Measurements from ENCODE around the gene MFNG. TPM values are rescaled to one million over a fixed set of nuclear protein-coding genes. Genes with fewer than 3 reads are reported as not detected.

Gene MFNG
- total and polyA plus RNA-seq, 5 donors from 2014 or later = 148 to 340 (median 326) TPM

DNA sequence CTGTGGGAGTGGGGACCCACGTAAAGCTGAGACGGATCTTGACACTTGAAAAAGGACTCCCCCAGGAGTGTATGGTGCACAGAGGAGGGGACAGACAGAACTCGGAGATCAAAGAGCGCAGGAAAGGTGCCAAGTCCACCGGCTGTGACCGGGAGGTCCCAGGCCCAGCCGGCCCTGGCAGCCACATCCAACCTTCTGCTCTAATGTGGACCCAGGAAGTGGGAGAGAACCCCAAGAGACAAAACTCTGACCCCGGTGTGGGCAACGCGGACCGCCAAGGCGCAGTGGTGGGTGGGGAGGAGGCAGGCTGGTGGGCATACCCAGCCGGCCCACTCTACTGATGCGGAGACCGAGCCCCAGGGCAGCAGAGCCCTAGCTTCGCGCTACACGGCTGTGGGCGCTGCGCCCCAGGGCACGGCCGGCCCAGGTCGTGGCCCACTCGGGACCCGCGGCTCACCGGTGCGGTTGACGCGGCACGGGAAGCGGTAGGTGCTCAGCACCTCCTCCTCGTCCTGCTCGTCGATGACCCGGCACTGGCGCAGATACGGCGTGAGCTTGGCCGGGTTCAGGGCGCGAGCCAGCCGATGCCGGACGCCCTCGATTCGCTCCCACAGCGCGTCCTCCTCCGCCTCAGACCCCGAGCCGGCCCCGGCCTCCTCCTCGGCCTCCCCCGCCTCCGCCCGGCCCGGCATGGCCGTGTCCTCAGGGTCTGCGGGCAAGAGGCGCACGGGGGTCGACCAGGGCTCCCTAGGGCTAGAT is 32.5 kb upstream of the MFNG start:
- Mint-ChIP-seq H3K4me1 (peaks cover 0 to 10% (median 6%) of the 10 kb centered on the region in 4 donors), H3K36me3 (no peaks in the 10 kb centered on the region), H3K27ac (no peak overlapping the region), H3K4me3 (peak overlapping the region; percentile 26 to 87 (median 74)), H3K9me3 (no peaks in the 10 kb centered on the region), H3K27me3 (peaks cover 70% of the 10 kb centered on the region)
- Histone ChIP-seq H3K36me3 (ENCODE audit: control insufficient read depth, insufficient read depth, low read length) (no peaks in the 10 kb centered on the region), H3K9me3 (ENCODE audit: control insufficient read depth in 2 of 2, low read length in 2 of 2) (no peaks in the 10 kb centered on the region), H3K27me3 (ENCODE audit: control insufficient read depth, insufficient read depth, low read length) (peaks cover 15% of the 10 kb centered on the region), H3K4me1 (ENCODE audit: control insufficient read depth, insufficient read depth, low read length, poor library complexity, severe bottlenecking) (peaks cover 8% of the 10 kb centered on the region), H3K4me3 (ENCODE audit: low read depth, low read length) (no peak overlapping the region), H3K27ac (ENCODE audit: insufficient read depth, low read length, poor library complexity, severe bottlenecking) (no peak overlapping the region)
- no peak for DNase-seq
- peak in 1 of 2 donors; percentile 6 for ATAC-seq (ENCODE audit: low read depth in 2 of 2)

DNA sequence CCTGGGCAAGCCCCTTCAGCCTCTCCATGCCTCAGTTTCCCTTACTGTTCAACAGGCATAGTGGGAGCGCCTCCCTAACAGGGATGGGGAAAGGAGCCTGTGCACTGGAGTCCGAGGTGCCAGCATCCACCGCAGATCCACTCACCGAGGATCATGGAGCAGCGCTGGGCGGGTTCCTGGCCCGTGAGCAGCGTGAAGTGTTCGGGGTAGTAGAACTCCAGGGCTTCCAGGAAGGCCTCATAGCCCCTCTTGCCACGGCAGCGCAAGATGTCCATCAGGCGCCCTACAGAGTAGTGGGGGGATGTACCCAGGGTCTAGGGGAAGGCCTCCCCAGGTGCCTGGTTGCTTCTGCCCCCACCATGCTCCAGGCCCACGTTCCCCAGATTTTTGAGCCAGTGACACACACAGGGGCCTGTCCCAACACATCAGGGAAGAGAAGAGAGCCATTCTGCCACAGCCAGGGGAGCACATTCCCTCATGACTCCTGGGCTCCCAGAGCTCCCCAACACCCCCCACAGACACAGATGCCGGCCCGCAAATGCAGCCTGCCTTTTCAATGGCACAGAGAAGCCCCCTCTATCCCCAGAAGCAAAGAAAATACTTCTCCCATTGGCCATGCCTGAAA is 31.8 kb upstream of the MFNG start:
- peaks cover 15% of the 10 kb centered on the region for H3K27me3 ChIP-seq (ENCODE audit: control insufficient read depth, insufficient read depth, low read length)
- no peak overlapping the region for H3K27ac ChIP-seq (ENCODE audit: insufficient read depth, low read length, poor library complexity, severe bottlenecking)
- ATAC-seq (ENCODE audit: low read depth in 2 of 2) (no peak), DNase-seq (no peak)
- H3K27me3 Mint-ChIP-seq = peaks cover 67% of the 10 kb centered on the region
- H3K9me3 Mint-ChIP-seq = no peaks in the 10 kb centered on the region
- no peaks in the 10 kb centered on the region for H3K36me3 Mint-ChIP-seq
- H3K9me3 ChIP-seq (ENCODE audit: control insufficient read depth in 2 of 2, low read length in 2 of 2) = no peaks in the 10 kb centered on the region
- peak overlapping the region; percentile 26 to 87 (median 74) for H3K4me3 Mint-ChIP-seq
- peaks cover 0 to 10% (median 6%) of the 10 kb centered on the region in 4 donors for H3K4me1 Mint-ChIP-seq
- H3K27ac Mint-ChIP-seq = no peak overlapping the region
- no peaks in the 10 kb centered on the region for H3K36me3 ChIP-seq (ENCODE audit: control insufficient read depth, insufficient read depth, low read length)
- no peak overlapping the region for H3K4me3 ChIP-seq (ENCODE audit: low read depth, low read length)
- peaks cover 8% of the 10 kb centered on the region for H3K4me1 ChIP-seq (ENCODE audit: control insufficient read depth, insufficient read depth, low read length, poor library complexity, severe bottlenecking)

- ATAC-seq (ENCODE audit: low read depth in 2 of 2) (no peak), DNase-seq (no peak)
- peaks cover 9% of the 10 kb centered on the region for H3K27me3 ChIP-seq (ENCODE audit: control insufficient read depth, insufficient read depth, low read length)
- no peaks in the 10 kb centered on the region for H3K36me3 Mint-ChIP-seq
- no peak overlapping the region for H3K27ac Mint-ChIP-seq
- H3K9me3 Mint-ChIP-seq = no peaks in the 10 kb centered on the region
- peaks cover 0 to 10% (median 5%) of the 10 kb centered on the region in 4 donors for H3K4me1 Mint-ChIP-seq
- no peak overlapping the region for H3K4me3 ChIP-seq (ENCODE audit: low read depth, low read length)
- H3K36me3 ChIP-seq (ENCODE audit: control insufficient read depth, insufficient read depth, low read length) = no peaks in the 10 kb centered on the region
- peaks cover 8% of the 10 kb centered on the region for H3K4me1 ChIP-seq (ENCODE audit: control insufficient read depth, insufficient read depth, low read length, poor library complexity, severe bottlenecking)
- H3K27me3 Mint-ChIP-seq = peaks cover 52% of the 10 kb centered on the region
- no peaks in the 10 kb centered on the region for H3K9me3 ChIP-seq (ENCODE audit: control insufficient read depth in 2 of 2, low read length in 2 of 2)
- H3K4me3 Mint-ChIP-seq = no peak overlapping the region
- H3K27ac ChIP-seq (ENCODE audit: insufficient read depth, low read length, poor library complexity, severe bottlenecking) = no peak overlapping the region
These were observed 30.3 kb upstream of the MFNG start for GRCh38 chr22:37516456-37516855.

- Histone ChIP-seq H3K27me3 (ENCODE audit: control insufficient read depth, insufficient read depth, low read length) (peaks cover 9% of the 10 kb centered on the region), H3K9me3 (ENCODE audit: control insufficient read depth in 2 of 2, low read length in 2 of 2) (no peaks in the 10 kb centered on the region), H3K36me3 (ENCODE audit: control insufficient read depth, insufficient read depth, low read length) (no peaks in the 10 kb centered on the region), H3K27ac (ENCODE audit: insufficient read depth, low read length, poor library complexity, severe bottlenecking) (no peak overlapping the region), H3K4me3 (ENCODE audit: low read depth, low read length) (no peak overlapping the region), H3K4me1 (ENCODE audit: control insufficient read depth, insufficient read depth, low read length, poor library complexity, severe bottlenecking) (peaks cover 8% of the 10 kb centered on the region)
- no peak overlapping the region for H3K4me3 Mint-ChIP-seq
- H3K36me3 Mint-ChIP-seq = no peaks in the 10 kb centered on the region
- H3K27ac Mint-ChIP-seq = no peak overlapping the region
- H3K9me3 Mint-ChIP-seq = no peaks in the 10 kb centered on the region
- DNase-seq = no peak
- ATAC-seq (ENCODE audit: low read depth in 2 of 2) = no peak
- H3K27me3 Mint-ChIP-seq = peaks cover 46% of the 10 kb centered on the region
- H3K4me1 Mint-ChIP-seq = peaks cover 0 to 10% (median 4%) of the 10 kb centered on the region in 4 donors
These were observed 29.7 kb upstream of the MFNG start for GRCh38 chr22:37515901-37516300.

GRCh38 chr22:37514526-37515051 is 28.4 kb upstream of the MFNG start:
- no peak for DNase-seq
- no peaks in the 10 kb centered on the region for H3K9me3 ChIP-seq (ENCODE audit: control insufficient read depth in 2 of 2, low read length in 2 of 2)
- no peak overlapping the region for H3K27ac ChIP-seq (ENCODE audit: insufficient read depth, low read length, poor library complexity, severe bottlenecking)
- H3K4me3 Mint-ChIP-seq = no peak overlapping the region
- H3K27ac Mint-ChIP-seq = no peak overlapping the region
- no peaks in the 10 kb centered on the region for H3K9me3 Mint-ChIP-seq
- peaks cover 0 to 6% (median 4%) of the 10 kb centered on the region in 4 donors for H3K4me1 Mint-ChIP-seq
- H3K27me3 Mint-ChIP-seq = peaks cover 35% of the 10 kb centered on the region
- peaks cover 2% of the 10 kb centered on the region for H3K27me3 ChIP-seq (ENCODE audit: control insufficient read depth, insufficient read depth, low read length)
- H3K36me3 Mint-ChIP-seq = no peaks in the 10 kb centered on the region
- no peaks in the 10 kb centered on the region for H3K36me3 ChIP-seq (ENCODE audit: control insufficient read depth, insufficient read depth, low read length)
- no peak for ATAC-seq (ENCODE audit: low read depth in 2 of 2)
- H3K4me3 ChIP-seq (ENCODE audit: low read depth, low read length) = no peak overlapping the region
- H3K4me1 ChIP-seq (ENCODE audit: control insufficient read depth, insufficient read depth, low read length, poor library complexity, severe bottlenecking) = peaks cover 4% of the 10 kb centered on the region

DNA sequence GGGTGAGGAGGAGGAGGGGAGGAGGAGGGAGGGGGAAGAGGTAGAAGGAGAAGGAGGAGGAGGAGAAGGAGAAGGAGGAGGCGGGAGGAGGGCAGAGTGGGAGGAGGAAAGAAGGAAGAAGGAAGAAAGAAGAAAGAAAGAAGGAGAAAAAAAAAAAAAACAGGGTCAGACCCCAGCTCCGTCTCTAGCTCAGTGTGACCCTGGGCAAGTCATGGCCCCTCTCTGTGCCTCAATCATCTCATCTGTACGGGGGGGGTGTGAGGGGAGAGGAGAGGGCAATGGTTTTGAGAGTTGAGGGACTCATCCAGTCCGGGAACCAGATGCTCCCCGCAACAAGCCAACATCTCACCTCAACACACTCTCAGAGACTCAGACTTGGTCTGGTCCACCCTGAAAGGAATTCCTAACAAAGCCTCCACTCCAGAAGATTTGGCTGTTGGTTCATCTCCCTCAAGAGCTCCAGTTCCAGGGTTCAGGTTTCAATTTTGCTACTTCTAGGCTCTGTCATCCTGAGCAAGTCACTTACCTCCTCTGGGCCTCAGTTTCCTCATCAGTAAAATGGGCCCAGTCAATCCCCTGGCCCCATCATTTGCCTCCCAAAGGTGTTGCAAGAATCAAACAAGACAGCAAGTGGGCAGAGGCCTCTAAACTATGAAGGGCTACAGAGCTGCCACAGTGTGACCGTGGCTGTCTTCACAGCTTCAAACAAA is 25.4 kb upstream of the MFNG start:
- Histone ChIP-seq H3K27me3 (ENCODE audit: control insufficient read depth, insufficient read depth, low read length) (no peaks in the 10 kb centered on the region), H3K4me3 (ENCODE audit: low read depth, low read length) (no peak overlapping the region), H3K4me1 (ENCODE audit: control insufficient read depth, insufficient read depth, low read length, poor library complexity, severe bottlenecking) (no peaks in the 10 kb centered on the region), H3K27ac (ENCODE audit: insufficient read depth, low read length, poor library complexity, severe bottlenecking) (no peak overlapping the region), H3K36me3 (ENCODE audit: control insufficient read depth, insufficient read depth, low read length) (no peaks in the 10 kb centered on the region), H3K9me3 (ENCODE audit: control insufficient read depth in 2 of 2, low read length in 2 of 2) (no peaks in the 10 kb centered on the region)
- peaks cover 19% of the 10 kb centered on the region for H3K27me3 Mint-ChIP-seq
- ATAC-seq (ENCODE audit: low read depth in 2 of 2) = no peak
- H3K9me3 Mint-ChIP-seq = no peaks in the 10 kb centered on the region
- no peak overlapping the region for H3K4me3 Mint-ChIP-seq
- no peak for DNase-seq
- no peaks in the 10 kb centered on the region for H3K4me1 Mint-ChIP-seq
- H3K36me3 Mint-ChIP-seq = no peaks in the 10 kb centered on the region
- H3K27ac Mint-ChIP-seq = no peak overlapping the region

- no peak overlapping the region for H3K27ac ChIP-seq (ENCODE audit: insufficient read depth, low read length, poor library complexity, severe bottlenecking)
- H3K4me1 Mint-ChIP-seq = no peaks in the 10 kb centered on the region
These were observed 23.9 kb upstream of the MFNG start for GRCh38 chr22:37510091-37510490.

More at GRCh38 chr22:37510091-37510490, 23.9 kb upstream of the MFNG start:
- H3K9me3 Mint-ChIP-seq = no peaks in the 10 kb centered on the region
- H3K27me3 Mint-ChIP-seq = peaks cover 8% of the 10 kb centered on the region
- DNase-seq = no peak
- no peaks in the 10 kb centered on the region for H3K9me3 ChIP-seq (ENCODE audit: control insufficient read depth in 2 of 2, low read length in 2 of 2)
- H3K36me3 Mint-ChIP-seq = no peaks in the 10 kb centered on the region
- H3K4me3 ChIP-seq (ENCODE audit: low read depth, low read length) = no peak overlapping the region
- no peak overlapping the region for H3K27ac Mint-ChIP-seq
- no peaks in the 10 kb centered on the region for H3K36me3 ChIP-seq (ENCODE audit: control insufficient read depth, insufficient read depth, low read length)
- no peaks in the 10 kb centered on the region for H3K4me1 ChIP-seq (ENCODE audit: control insufficient read depth, insufficient read depth, low read length, poor library complexity, severe bottlenecking)
- no peak for ATAC-seq (ENCODE audit: low read depth in 2 of 2)
- no peaks in the 10 kb centered on the region for H3K27me3 ChIP-seq (ENCODE audit: control insufficient read depth, insufficient read depth, low read length)
- no peak overlapping the region for H3K4me3 Mint-ChIP-seq
